Right lobe of liver (tissue), 4 donors: ENCODE measurements around the gene SF3A1.

Experiments used
- CTCF ChIP-seq, 4 donors: fragments of 200-600 bp in 3 of 4; fragments of 450-650 bp in 1 of 4; IDR thresholded peaks; one replicate each; pipeline versions ENCODE4 v1.5.1 to v1.8.0; 2016 to 2022; ENCODE audit warnings: antibody characterized with exemption in 4 of 4, mild to moderate bottlenecking in 2 of 4
- POLR2A ChIP-seq: fragments of 450-650 bp; IDR thresholded peaks from one replicate; pipeline ENCODE4 v1.6.1; 2017; ENCODE audit warnings: antibody characterized with exemption, mild to moderate bottlenecking
- donor health status: DM: no; HTN: no; CAD: no.
- donor health status: DM: no; HTN: no; CAD: no.
- donor health status: DM: no; HTN: yes; CAD: no.

GRCh38 chr22:30301995-30302809 lies 54.5 kb downstream of the SF3A1 start:
- TF ChIP-seq CTCF (IDR thresholded peaks at IDR 0.05) (no peak), POLR2A (no peak)
